Upper lobe of left lung (tissue), 6 donors: ENCODE measurements around the gene GALNT7. TPM values are rescaled to one million over a fixed set of nuclear protein-coding genes. Genes with fewer than 3 reads are reported as not detected.

Experiments used
- ATAC-seq, 2 donors: fragments of 200-7000 bp; cut with Tn5 transposase; one replicate each; pipeline ENCODE4 v1.9.1; 2022; ENCODE audit warnings: mild to moderate bottlenecking in 2 of 2, moderate library complexity in 2 of 2; ENCODE audit not compliant: low FRiP score in 2 of 2
- DNase-seq, 2 donors: peaks; one replicate each; pipeline ENCODE4 v3.0.0-alpha.2; 2019 to 2020
- H3K27ac ChIP-seq, 4 donors: fragments of 200-600 bp; sonication (generic); one replicate each; pipeline ENCODE4 v1.5.1; 2016 to 2019
- H3K27me3 ChIP-seq, 4 donors: fragments of 200-600 bp; sonication (generic); one replicate each; pipeline ENCODE4 v1.5.1; 2017 to 2019
- H3K36me3 ChIP-seq, 4 donors: fragments of 200-600 bp; sonication (generic); one replicate each; pipeline ENCODE4 v1.5.1; 2016 to 2019
- H3K4me1 ChIP-seq, 4 donors: fragments of 200-600 bp; sonication (generic); one replicate each; pipeline ENCODE4 v1.5.1; 2018 to 2019
- H3K4me3 ChIP-seq, 4 donors: fragments of 200-600 bp; sonication (generic); one replicate each; pipeline ENCODE4 v1.5.1; 2017 to 2019; ENCODE audit warnings: mild to moderate bottlenecking in 2 of 4, moderate library complexity in 1 of 4
- H3K9me3 ChIP-seq, 4 donors: fragments of 200-600 bp; sonication (generic); one replicate each; pipeline ENCODE4 v1.5.1; 2018 to 2019
- CTCF ChIP-seq, 6 experiments: fragments of 450-650 bp in 4 of 6; fragments of 200-600 bp in 2 of 6; sonication (generic) in 2 of 6; IDR thresholded peaks; one replicate each; pipeline ENCODE4 v1.5.1; 2016 to 2019; ENCODE audit warnings: antibody characterized with exemption in 6 of 6
- EP300 ChIP-seq, 4 donors: sonication (generic); formaldehyde crosslinking; IDR thresholded peaks; one replicate each; pipeline ENCODE4 v1.5.1; 2017; ENCODE audit warnings: antibody characterized with exemption in 4 of 4, control low read depth in 2 of 4
- POLR2A ChIP-seq, 4 donors: fragments of 450-650 bp; IDR thresholded peaks; one replicate each; pipeline ENCODE4 v1.5.1; 2016 to 2017; ENCODE audit warnings: antibody characterized with exemption in 4 of 4, mild to moderate bottlenecking in 2 of 4
- POLR2AphosphoS5 ChIP-seq, 2 donors: sonication (generic); formaldehyde crosslinking; IDR thresholded peaks; one replicate each; pipeline ENCODE4 v1.5.1; 2017; ENCODE audit warnings: antibody characterized with exemption in 2 of 2
- WGBS, 2 donors: methylation state at CpG; one replicate each; pipeline ENCODE4 v1.1.5; 2017 to 2018; 5-methylcytosine and 5-hydroxymethylcytosine counted together
- total RNA-seq, 6 donors: library from RNA; depleted of rRNA in 4 of 6; stranded (reverse); fragments of >200 nt in 4 of 6; gene quantifications; one replicate each; pipeline versions ENCODE4 v1.1.0 to v1.2.1, GENCODE V29; 2016 to 2021
- donor health status: DM: no; HTN: no; CAD: no; lungs with moderate emphysema.
- donor health status: DM: no; HTN: yes; CAD: no; lungs with severe emphysema.

The GALNT7 gene
- total RNA-seq, 6 donors from 2014 or later, result 5.0 to 68.1 (median 20.1) TPM

- peaks cover 0 to 11% (median 6%) of the 10 kb centered on the region in 4 donors for H3K36me3 ChIP-seq
- WGBS, 2 donors, result 87 to 88% methylated on average over 4 of the region's 4 CpGs
- ATAC-seq (no peak), DNase-seq (no peak)
- no peaks in the 10 kb centered on the region for H3K4me1 ChIP-seq
- no peak overlapping the region for H3K27ac ChIP-seq
- no peaks in the 10 kb centered on the region for H3K27me3 ChIP-seq
- H3K4me3 ChIP-seq, result no peak overlapping the region
- no peaks in the 10 kb centered on the region for H3K9me3 ChIP-seq
- TF ChIP-seq POLR2AphosphoS5 (IDR thresholded peaks at IDR 0.05), result no peak
- no peak for TF ChIP-seq CTCF (IDR thresholded peaks at IDR 0.05)
- TF ChIP-seq EP300 (IDR thresholded peaks at IDR 0.05), result no peak
- no peak for TF ChIP-seq POLR2A (IDR thresholded peaks at IDR 0.05)
Measured at GRCh38 chr4:173311368-173311767, 142.8 kb downstream of the GALNT7 start.

GRCh38 chr4:173314715-173315114 is 146.1 kb downstream of the GALNT7 start:
- no peak for ATAC-seq
- Histone ChIP-seq H3K4me3 (no peak overlapping the region), H3K9me3 (no peaks in the 10 kb centered on the region), H3K27ac (no peak overlapping the region), H3K27me3 (no peaks in the 10 kb centered on the region), H3K4me1 (peaks cover 0 to 3% (median 0%) of the 10 kb centered on the region in 4 donors), H3K36me3 (peaks cover 0 to 12% (median 6%) of the 10 kb centered on the region in 4 donors)
- 82 to 87% methylated on average over 3 of the region's 3 CpGs for WGBS, 2 donors
- no peak for DNase-seq
- TF ChIP-seq POLR2AphosphoS5 (IDR thresholded peaks at IDR 0.05), result no peak
- TF ChIP-seq CTCF (IDR thresholded peaks at IDR 0.05), result no peak
- TF ChIP-seq EP300 (IDR thresholded peaks at IDR 0.05), result no peak
- no peak for TF ChIP-seq POLR2A (IDR thresholded peaks at IDR 0.05)

GRCh38 chr4:173316060-173316459 is 147.4 kb downstream of the GALNT7 start:
- Histone ChIP-seq H3K27ac (no peak overlapping the region), H3K4me3 (no peak overlapping the region), H3K36me3 (peaks cover 0 to 12% (median 6%) of the 10 kb centered on the region in 4 donors), H3K4me1 (peaks cover 0 to 3% (median 0%) of the 10 kb centered on the region in 4 donors), H3K27me3 (no peaks in the 10 kb centered on the region), H3K9me3 (no peaks in the 10 kb centered on the region)
- DNase-seq (no peak), ATAC-seq (no peak)
- no peak for TF ChIP-seq POLR2AphosphoS5 (IDR thresholded peaks at IDR 0.05)
- TF ChIP-seq CTCF (IDR thresholded peaks at IDR 0.05), result no peak
- no peak for TF ChIP-seq EP300 (IDR thresholded peaks at IDR 0.05)
- TF ChIP-seq POLR2A (IDR thresholded peaks at IDR 0.05), result no peak
- WGBS, 2 donors, result 67 to 75% methylated on average over 2 of the region's 2 CpGs

- Histone ChIP-seq H3K27ac (no peak overlapping the region), H3K4me3 (no peak overlapping the region)
- 80 to 86% methylated on average over 3 of the region's 3 CpGs for WGBS, 2 donors
Measured at GRCh38 chr4:173317004-173317403, 148.4 kb downstream of the GALNT7 start.

GRCh38 chr4:173318240-173318639 is 149.6 kb downstream of the GALNT7 start:
- H3K9me3 ChIP-seq, result no peaks in the 10 kb centered on the region
- ATAC-seq (no peak), DNase-seq (no peak)
- peaks cover 0 to 15% (median 8%) of the 10 kb centered on the region in 4 donors for H3K36me3 ChIP-seq
- no peaks in the 10 kb centered on the region for H3K27me3 ChIP-seq
- no peak overlapping the region for H3K27ac ChIP-seq
- H3K4me3 ChIP-seq, result no peak overlapping the region
- H3K4me1 ChIP-seq, result peaks cover 0 to 3% (median 0%) of the 10 kb centered on the region in 4 donors
- no peak for TF ChIP-seq EP300 (IDR thresholded peaks at IDR 0.05)
- TF ChIP-seq CTCF (IDR thresholded peaks at IDR 0.05), result no peak
- TF ChIP-seq POLR2A (IDR thresholded peaks at IDR 0.05), result no peak
- TF ChIP-seq POLR2AphosphoS5 (IDR thresholded peaks at IDR 0.05), result no peak

More at GRCh38 chr4:173317004-173317403, 148.4 kb downstream of the GALNT7 start:
- Histone ChIP-seq H3K27me3 (no peaks in the 10 kb centered on the region), H3K4me1 (peaks cover 0 to 3% (median 0%) of the 10 kb centered on the region in 4 donors), H3K36me3 (peaks cover 0 to 12% (median 8%) of the 10 kb centered on the region in 4 donors), H3K9me3 (no peaks in the 10 kb centered on the region)
- DNase-seq (no peak), ATAC-seq (no peak)
- TF ChIP-seq POLR2AphosphoS5 (IDR thresholded peaks at IDR 0.05), result no peak
- no peak for TF ChIP-seq EP300 (IDR thresholded peaks at IDR 0.05)
